Activated CD4-positive, alpha-beta T cell treated with anti-CD3 and anti-CD28 coated beads, Interleukin-10, Interleukin-2, amounts not matched to agents 100 ng/mL and 50 ng/mL, durations not matched to agents 16 hours and 8 hours (primary cell): Measurements from ENCODE around the gene EFEMP2.

Experiments
- DNase-seq: peaks from one replicate; pipeline ENCODE4 v3.0.0-alpha.2; 2020

EFEMP2 gene

GRCh38 chr11:65864706-65865471 is 7.7 kb downstream of the EFEMP2 start:
- no peak for DNase-seq

- no peak for DNase-seq
These were observed 8.5 kb downstream of the EFEMP2 start for GRCh38 chr11:65863889-65864705.

- no peak for DNase-seq
These were observed 9.4 kb downstream of the EFEMP2 start for GRCh38 chr11:65862941-65863888.

- DNase-seq: no peak
These were observed 10.3 kb downstream of the EFEMP2 start for GRCh38 chr11:65862191-65862735.

GRCh38 chr11:65861533-65862183 is 10.9 kb downstream of the EFEMP2 start:
- no peak for DNase-seq

- DNase-seq: no peak
These were observed 11.5 kb downstream of the EFEMP2 start for GRCh38 chr11:65861165-65861505.

GRCh38 chr11:65860278-65861164 is 12.1 kb downstream of the EFEMP2 start, which contains the start of gene MUS81:
MUS81 (plus strand) TSS chr11:65860433; CDS start chr11:65860754, 321 bp downstream.
- DNase-seq: peak; percentile 98

GRCh38 chr11:65859812-65860277 is 12.8 kb downstream of the EFEMP2 start:
- DNase-seq: no peak

- peak; percentile 99 for DNase-seq
These were observed 13.3 kb downstream of the EFEMP2 start for GRCh38 chr11:65859095-65859811.

- DNase-seq: no peak
These were observed 13.9 kb downstream of the EFEMP2 start for GRCh38 chr11:65858681-65859087.

- peak; percentile 99 for DNase-seq
These were observed 14.5 kb downstream of the EFEMP2 start, which contains the start of gene CFL1 for GRCh38 chr11:65857853-65858680. CFL1 (minus strand) TSS chr11:65858180; CDS start chr11:65858099, 81 bp downstream.

- DNase-seq: no peak
These were observed 15.1 kb downstream of the EFEMP2 start for GRCh38 chr11:65857500-65857852.

GRCh38 chr11:65856689-65857499 is 15.7 kb downstream of the EFEMP2 start:
- peak; percentile 88 for DNase-seq

- no peak for DNase-seq
These were observed 16.7 kb downstream of the EFEMP2 start for GRCh38 chr11:65855927-65856363.

- no peak for DNase-seq
These were observed 17.5 kb downstream of the EFEMP2 start for GRCh38 chr11:65854852-65855837.

GRCh38 chr11:65854161-65854592 is 18.4 kb downstream of the EFEMP2 start:
- DNase-seq: no peak
